KOPT-K1 (cell line): ENCODE results near the gene CRYBB2.
"Not testable (repeated sequence)": the region's sequence is repeated elsewhere in the genome, so short reads cannot be mapped to it uniquely, and the experiment has no call there.

Source experiments
- H3K27ac ChIP-seq: fragments of 200-600 bp; sonication (generic); 2 replicates; pipeline ENCODE4 v1.5.1; 2016; ENCODE audit warnings: antibody characterized with exemption, mild to moderate bottlenecking, low read depth, low read length; ENCODE audit not compliant: poor library complexity, severe bottlenecking
- H3K36me3 ChIP-seq: fragments of 200-600 bp; sonication (generic); 2 replicates; pipeline ENCODE4 v1.5.1; 2017; ENCODE audit warnings: antibody characterized with exemption, mild to moderate bottlenecking, low read length, moderate library complexity; ENCODE audit not compliant: insufficient read depth
- H3K9me3 ChIP-seq: fragments of 200-600 bp; sonication (generic); 2 replicates; pipeline ENCODE4 v1.5.1; 2017; ENCODE audit warnings: antibody characterized with exemption, low read length, mild to moderate bottlenecking; ENCODE audit not compliant: insufficient read depth, poor library complexity, severe bottlenecking

CRYBB2 gene

GRCh38 chr22:25219211-25219689 is at the start of gene CRYBB2:
Gene CRYBB2 (plus strand): TSS chr22:25219639. CDS start chr22:25221430, 1,791 bp downstream.
- Histone ChIP-seq H3K36me3 (no peaks in the 10 kb centered on the region), H3K9me3 (no peaks in the 10 kb centered on the region), H3K27ac (no peak within 1 kb of the TSS)

GRCh38 chr22:25170426-25170980 is 48.9 kb upstream of the CRYBB2 start:
- Histone ChIP-seq H3K36me3 (no peaks in the 10 kb centered on the region), H3K27ac (no peak overlapping the region), H3K9me3 (no peaks in the 10 kb centered on the region)

GRCh38 chr22:25172153-25172552 is 47.3 kb upstream of the CRYBB2 start:
- H3K27ac ChIP-seq = no peak overlapping the region
- no peaks in the 10 kb centered on the region for H3K9me3 ChIP-seq
- no peaks in the 10 kb centered on the region for H3K36me3 ChIP-seq

GRCh38 chr22:25174156-25174887 is 45.1 kb upstream of the CRYBB2 start:
- Histone ChIP-seq H3K9me3 (peaks cover 1% of the 10 kb centered on the region), H3K36me3 (no peaks in the 10 kb centered on the region), H3K27ac (no peak overlapping the region)

GRCh38 chr22:25174888-25175411 is 44.5 kb upstream of the CRYBB2 start:
- no peak overlapping the region for H3K27ac ChIP-seq
- H3K36me3 ChIP-seq = no peaks in the 10 kb centered on the region
- peaks cover 7% of the 10 kb centered on the region for H3K9me3 ChIP-seq

GRCh38 chr22:25176175-25176574 is 43.3 kb upstream of the CRYBB2 start:
- H3K27ac ChIP-seq = no peak overlapping the region
- H3K9me3 ChIP-seq = peaks cover 9% of the 10 kb centered on the region
- H3K36me3 ChIP-seq = no peaks in the 10 kb centered on the region

- Histone ChIP-seq H3K9me3 (peaks cover 9% of the 10 kb centered on the region), H3K27ac (no peak overlapping the region), H3K36me3 (no peaks in the 10 kb centered on the region)
These were observed 42.6 kb upstream of the CRYBB2 start for GRCh38 chr22:25176799-25177198.

GRCh38 chr22:25177226-25177625 is 42.2 kb upstream of the CRYBB2 start:
- Histone ChIP-seq H3K36me3 (no peaks in the 10 kb centered on the region), H3K9me3 (peaks cover 9% of the 10 kb centered on the region), H3K27ac (no peak overlapping the region)

- Histone ChIP-seq H3K9me3 (peaks cover 9% of the 10 kb centered on the region), H3K27ac (no peak overlapping the region), H3K36me3 (no peaks in the 10 kb centered on the region)
These were observed 41.5 kb upstream of the CRYBB2 start for GRCh38 chr22:25177895-25178294.

- H3K27ac ChIP-seq, H3K36me3 ChIP-seq, H3K9me3 ChIP-seq: not testable (repeated sequence)
These were observed 41.1 kb upstream of the CRYBB2 start for GRCh38 chr22:25178348-25178747.

GRCh38 chr22:25178869-25179631 is 40.4 kb upstream of the CRYBB2 start:
- H3K27ac ChIP-seq, H3K36me3 ChIP-seq, H3K9me3 ChIP-seq: not testable (repeated sequence)

GRCh38 chr22:25182131-25183110 is 37.0 kb upstream of the CRYBB2 start:
- Histone ChIP-seq H3K9me3 (peaks cover 9% of the 10 kb centered on the region), H3K36me3 (no peaks in the 10 kb centered on the region), H3K27ac (no peak overlapping the region)

- Histone ChIP-seq H3K27ac (no peak overlapping the region), H3K36me3 (no peaks in the 10 kb centered on the region), H3K9me3 (peaks cover 9% of the 10 kb centered on the region)
These were observed 35.4 kb upstream of the CRYBB2 start for GRCh38 chr22:25183949-25184619.

GRCh38 chr22:25186140-25186539 is 33.3 kb upstream of the CRYBB2 start:
- no peak overlapping the region for H3K27ac ChIP-seq
- no peaks in the 10 kb centered on the region for H3K36me3 ChIP-seq
- no peaks in the 10 kb centered on the region for H3K9me3 ChIP-seq
